ENCODE measurements around the gene CSGALNACT2.
"Not testable (repeated sequence)": the region's sequence is repeated elsewhere in the genome, so short reads cannot be mapped to it uniquely, and the experiment has no call there.

The CSGALNACT2 gene

DNA sequence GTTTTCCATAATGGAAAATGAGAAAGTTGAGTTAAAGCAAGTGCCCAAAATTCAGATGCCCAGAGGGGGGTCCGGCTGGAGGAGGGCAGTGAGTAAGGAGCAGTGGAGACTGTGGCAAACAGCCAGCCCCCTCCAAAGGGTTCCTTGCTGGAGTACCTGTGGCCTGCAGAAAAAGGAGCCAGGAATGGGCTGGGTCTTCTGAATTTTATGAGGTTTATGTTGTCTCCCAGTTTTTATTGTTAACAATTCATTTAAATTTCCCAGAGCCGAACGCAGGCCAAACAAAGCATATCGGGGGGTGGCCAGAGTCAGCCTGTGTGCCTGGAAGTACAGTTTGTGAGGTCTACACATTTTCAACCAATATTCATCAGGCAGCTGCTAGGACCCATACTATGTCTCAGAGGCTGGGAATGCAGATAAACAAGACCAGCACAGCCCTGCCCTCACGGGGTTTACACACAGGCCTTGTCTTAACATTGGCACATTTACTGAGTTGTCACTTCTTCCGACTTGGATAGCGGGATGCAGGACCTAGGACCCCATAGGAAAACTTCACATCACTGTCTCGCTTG, 12.9 kb upstream of the CSGALNACT2 start:
- no peak for DNase-seq

DNA sequence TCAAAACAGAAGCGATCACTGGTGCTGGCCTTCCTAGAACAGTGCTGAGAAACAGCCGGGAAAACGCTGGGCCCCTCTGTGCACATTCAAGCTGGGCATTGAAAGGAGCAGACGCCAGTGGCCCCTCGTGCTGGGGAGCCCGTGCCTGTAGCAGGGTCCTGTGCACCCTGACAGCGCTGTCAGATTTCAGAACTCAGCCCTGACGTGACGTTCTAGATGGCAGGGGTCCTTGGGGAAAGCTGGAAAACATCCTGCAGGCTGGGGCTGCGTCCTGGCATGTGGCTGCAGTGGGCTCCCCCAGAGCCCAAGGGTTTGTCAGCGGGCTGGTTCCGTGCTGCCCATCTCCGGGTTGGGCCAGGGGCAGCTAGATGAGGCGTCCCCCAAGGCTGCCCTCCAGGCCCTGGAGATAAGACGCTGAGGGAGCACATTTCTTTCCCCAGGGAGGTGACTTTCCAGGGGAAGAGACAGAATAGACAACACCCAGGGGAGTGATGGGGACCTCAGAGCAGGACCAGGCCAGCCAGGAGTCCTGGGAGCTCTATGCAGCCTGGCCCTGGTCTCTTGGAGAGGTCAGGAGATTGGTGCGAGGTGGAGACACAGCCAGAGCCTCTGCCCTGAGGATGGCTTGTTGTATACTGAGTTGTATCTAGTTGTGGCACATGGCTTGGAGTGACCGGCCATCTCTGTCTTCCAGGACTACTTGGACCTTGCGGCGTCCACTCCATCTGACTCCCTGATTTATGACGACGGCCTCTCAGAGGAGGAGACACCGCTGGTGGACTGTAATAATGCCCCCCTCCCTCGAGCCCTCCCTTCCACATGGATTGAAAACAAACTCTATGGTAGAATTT, 12.1 kb upstream of the CSGALNACT2 start:
- DNase-seq, result no peak

DNA sequence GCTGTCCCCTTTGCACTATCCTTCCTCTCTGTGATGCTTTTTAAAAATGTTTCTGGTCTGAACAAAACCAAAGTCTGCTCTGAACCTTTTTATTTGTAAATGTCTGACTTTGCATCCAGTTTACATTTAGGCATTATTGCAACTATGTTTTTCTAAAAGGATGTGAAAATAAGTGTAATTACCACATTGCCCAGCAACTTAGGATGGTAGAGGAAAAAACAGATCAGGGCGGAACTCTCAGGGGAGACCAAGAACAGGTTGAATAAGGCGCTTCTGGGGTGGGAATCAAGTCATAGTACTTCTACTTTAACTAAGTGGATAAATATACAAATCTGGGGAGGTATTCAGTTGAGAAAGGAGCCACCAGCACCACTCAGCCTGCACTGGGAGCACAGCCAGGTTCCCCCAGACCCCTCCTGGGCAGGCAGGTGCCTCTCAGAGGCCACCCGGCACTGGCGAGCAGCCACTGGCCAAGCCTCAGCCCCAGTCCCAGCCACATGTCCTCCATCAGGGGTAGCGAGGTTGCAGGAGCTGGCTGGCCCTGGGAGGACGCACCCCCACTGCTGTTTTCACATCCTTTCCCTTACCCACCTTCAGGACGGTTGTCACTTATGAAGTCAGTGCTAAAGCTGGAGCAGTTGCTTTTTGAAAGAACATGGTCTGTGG, 11.4 kb upstream of the CSGALNACT2 start:
- peak; percentile 38 for DNase-seq

DNA sequence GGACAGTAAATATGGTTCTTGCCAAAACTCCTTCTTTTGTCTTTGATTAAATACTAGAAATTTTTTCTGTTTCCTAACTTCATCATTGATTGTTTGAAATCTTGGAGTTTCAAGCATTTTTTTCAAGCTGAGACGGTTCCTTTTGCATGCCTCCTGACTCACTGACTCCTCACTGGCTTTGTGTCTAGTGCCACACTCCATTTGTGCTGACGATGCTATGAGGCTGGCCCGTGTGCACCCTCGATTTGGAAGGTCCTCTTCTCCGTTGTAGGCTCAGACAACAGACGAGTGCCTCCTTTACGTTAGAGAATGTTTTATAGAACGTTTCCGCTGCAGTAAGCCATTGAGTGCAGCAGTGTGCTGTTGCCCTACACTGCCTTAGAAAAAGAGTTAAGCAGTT, 10.8 kb upstream of the CSGALNACT2 start:
- DNase-seq, result no peak

DNA sequence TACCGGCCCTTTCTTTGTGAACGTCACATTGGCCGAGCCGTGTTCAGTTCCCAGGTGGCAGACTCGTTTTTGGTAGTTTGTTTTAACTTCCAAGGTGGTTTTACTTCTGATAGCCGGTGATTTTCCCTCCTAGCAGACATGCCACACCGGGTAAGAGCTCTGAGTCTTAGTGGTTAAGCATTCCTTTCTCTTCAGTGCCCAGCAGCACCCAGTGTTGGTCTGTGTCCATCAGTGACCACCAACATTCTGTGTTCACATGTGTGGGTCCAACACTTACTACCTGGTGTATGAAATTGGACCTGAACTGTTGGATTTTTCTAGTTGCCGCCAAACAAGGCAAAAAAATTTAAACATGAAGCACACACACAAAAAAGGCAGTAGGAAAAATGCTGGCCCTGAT, 9.9 kb upstream of the CSGALNACT2 start:
- DNase-seq, result no peak

DNA sequence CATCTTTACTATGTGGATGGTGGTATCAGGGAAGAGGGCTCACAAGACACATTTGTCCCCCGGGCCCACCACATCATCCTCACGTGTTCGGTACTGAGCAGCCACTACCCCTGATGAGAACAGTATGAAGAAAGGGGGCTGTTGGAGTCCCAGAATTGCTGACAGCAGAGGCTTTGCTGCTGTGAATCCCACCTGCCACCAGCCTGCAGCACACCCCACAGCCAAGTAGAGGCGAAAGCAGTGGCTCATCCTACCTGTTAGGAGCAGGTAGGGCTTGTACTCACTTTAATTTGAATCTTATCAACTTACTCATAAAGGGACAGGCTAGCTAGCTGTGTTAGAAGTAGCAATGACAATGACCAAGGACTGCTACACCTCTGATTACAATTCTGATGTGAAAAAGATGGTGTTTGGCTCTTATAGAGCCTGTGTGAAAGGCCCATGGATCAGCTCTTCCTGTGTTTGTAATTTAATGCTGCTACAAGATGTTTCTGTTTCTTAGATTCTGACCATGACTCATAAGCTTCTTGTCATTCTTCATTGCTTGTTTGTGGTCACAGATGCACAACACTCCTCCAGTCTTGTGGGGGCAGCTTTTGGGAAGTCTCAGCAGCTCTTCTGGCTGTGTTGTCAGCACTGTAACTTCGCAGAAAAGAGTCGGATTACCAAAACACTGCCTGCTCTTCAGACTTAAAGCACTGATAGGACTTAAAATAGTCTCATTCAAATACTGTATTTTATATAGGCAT, 9.1 kb upstream of the CSGALNACT2 start:
- peak; percentile 85 for DNase-seq

DNA sequence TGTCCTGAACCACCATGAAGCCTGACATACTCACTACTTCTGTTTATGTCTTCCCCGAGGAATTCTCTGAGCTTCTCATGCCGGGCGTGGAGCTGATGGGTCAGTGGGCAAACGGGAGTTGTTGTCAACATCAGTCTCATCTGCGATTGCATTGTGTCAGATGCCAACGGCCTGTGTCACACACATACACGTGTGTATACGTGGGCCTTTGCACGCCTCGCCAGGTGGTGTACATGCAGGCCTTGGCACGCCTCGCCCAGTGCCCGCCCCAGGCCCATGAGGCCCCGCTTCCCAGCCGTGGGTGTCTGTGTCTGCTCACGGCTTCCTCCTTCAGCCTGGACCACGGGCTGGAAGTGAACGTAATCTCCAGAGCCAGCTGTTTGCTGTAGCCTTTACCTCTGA, 7.5 kb upstream of the CSGALNACT2 start:
- DNase-seq, result no peak

DNA sequence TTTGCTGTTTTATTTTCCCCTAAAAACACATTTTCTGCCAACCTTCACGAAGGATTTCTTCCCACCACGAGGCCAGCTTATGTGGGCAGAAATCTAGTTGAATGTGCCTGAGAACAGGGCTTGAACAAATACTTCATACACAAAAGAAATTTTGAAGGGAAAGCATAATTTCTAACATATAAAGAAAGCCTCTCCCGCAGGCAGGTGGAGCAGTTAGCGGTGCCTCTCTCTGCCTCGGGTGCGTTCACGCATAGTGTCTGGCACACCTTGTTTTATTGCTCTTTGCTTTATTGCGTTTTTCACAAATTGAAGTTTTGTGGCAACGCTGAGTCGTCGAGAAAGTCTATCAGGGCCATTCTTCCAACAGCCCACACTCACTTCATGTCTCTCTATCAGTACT, 7.0 kb upstream of the CSGALNACT2 start:
- no peak for DNase-seq

DNA sequence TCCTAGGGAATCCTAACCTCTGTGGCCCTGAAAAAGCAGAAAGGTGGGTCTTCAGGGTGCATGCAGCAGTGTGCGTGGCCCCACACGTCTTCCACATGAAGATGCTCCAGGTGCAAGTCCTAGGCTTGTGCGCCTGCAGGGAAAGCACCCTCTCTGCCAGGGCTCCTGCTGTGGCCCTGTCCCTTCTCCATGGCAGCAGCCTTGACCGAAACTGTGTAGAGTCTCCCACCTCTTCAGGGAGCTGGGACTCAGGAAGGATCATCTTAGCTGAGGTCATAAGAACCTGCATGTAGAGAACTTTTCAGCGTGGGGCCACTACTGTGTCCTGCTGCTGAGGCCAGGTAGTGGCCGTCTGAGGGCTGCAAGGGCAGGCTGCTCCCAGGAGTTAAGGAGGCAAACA, 6.3 kb upstream of the CSGALNACT2 start:
- DNase-seq, result no peak

DNA sequence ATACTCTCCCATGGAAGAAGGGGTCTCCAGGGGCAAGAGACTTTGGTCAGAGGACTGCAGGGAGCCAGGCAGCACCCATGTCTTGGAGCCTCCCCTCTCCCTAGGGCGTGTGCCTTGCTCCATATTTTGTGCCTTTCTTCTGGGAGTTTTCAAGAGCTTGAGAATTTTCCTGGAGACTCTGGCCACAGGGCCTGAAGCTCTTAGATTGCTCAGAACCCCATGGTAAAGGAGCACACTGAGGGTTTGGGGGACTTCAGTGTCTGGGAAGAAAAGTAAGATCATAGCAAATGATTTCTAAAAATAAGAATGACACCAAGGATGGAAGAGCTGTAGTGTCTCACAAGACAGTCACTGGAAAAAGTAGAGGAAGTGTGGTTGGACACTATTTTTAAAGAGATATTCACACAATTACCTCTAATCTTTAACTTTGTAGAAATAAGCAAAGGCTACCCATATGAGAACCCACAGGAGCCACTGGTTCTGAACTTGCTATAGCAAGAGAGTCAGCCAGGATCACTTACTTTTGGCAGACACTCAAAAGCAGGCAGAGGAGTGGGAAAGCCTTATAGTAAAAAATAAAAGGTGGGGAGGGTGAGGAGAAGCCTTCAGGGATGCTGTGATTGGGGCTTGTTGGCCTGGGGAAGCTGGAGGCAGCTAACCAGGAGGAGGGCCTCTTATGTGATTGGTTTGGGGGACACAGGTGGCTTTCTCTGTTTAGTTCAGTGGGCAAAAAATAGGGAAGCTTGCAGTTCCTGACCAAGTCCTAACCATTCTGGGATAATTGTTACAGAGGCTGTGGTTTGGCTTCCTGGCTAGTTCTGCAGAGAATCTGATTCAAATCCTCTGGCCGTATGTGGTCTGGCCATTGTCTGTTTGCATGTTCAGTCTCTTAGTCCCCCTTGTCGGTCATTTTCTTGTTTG, 5.1 kb upstream of the CSGALNACT2 start:
- DNase-seq, result no peak

DNA sequence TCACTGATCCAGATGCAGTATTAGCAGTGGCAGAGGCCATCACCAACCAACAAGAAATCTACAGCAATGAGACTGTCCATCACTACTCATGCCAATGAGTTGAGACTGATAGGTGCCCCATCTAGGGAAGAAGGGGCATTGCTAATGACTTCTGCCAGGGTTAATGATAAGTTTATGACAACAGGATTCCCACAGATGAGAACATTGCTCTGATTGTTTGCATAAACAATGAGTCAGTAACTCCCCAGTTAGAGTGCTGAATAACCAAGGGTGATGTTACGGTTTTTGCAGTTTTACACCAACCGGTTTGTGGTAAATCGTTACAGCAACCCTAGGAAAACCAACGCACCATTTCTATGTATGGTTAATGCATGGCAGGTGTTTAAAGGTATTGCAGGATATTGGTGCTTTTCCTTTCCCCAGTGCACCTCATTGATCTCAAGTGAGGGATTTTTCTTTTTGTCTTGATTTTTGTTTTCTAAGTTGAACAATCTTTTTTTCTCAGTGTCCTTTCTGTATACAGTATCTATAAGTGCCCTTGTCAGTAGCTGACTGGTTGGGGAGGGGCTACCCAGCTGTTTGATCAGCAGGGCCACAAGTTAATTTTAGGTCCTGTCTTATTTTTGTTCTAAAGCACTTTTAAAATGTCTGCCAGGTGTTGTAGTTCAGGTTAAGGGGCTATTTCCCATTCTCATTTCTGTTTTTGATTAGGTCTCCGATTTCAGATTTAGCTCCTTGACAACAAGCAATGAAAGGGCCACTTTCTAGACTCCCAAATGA, 3.9 kb upstream of the CSGALNACT2 start:
- peak; percentile 22 for DNase-seq

DNA sequence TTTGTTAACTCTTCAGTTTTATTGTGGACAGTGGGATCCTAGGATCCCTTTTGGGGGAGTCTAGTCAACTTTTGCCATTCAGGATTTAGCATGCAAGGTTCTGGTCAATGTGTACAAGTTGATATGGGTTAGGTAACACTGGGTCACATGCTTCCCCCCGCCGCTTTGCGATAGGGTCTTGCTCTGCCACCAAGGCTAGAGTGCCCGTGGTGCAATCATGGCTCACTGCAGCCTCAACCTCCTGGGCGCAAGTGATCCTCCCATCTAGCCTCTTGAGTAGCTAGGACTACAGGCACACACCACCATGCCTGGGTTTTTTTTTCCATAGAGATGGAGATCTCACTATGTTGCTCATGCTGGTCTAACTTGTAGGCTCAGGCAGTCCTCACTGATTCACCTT, 3.2 kb upstream of the CSGALNACT2 start:
- DNase-seq, result no peak

DNA sequence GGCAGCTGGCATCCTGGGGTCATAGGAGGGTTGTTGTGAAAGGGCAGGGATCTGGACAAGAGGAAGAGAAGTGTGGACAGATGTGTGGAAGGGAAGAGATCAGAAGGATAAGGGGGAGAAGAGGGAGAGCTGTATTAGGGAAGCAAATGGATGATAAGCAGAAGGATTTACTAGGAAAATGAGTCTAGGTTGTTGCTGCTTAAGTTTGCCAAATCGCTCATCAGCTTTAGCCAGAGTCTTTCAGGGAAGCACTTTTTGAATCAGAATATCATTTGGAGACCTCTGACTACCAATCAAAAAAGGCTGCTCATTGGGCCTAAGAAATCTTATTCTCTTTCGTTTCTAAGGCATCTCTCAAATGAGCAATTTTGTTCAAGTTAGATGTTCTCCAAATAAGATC, 2.6 kb upstream of the CSGALNACT2 start:
- no peak for DNase-seq

DNA sequence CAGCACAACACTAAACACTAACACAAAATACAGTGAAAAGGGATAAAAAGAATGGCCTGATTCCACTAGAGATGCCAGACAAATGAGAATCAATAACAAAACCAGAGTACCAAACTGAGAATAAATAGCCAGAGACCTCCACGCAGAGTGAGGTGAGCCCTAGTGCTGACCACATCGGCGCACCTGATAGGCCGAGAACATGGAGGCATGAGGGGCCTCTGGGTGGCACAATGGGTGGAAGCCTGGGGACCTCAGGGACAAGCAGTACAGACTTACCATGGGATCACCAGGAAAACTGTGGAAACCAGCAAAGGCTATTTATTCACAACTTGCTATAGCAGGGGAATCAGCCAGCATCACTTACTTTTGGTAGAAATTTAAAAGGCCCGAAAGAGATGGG, 1.8 kb upstream of the CSGALNACT2 start:
- no peak for DNase-seq

DNA sequence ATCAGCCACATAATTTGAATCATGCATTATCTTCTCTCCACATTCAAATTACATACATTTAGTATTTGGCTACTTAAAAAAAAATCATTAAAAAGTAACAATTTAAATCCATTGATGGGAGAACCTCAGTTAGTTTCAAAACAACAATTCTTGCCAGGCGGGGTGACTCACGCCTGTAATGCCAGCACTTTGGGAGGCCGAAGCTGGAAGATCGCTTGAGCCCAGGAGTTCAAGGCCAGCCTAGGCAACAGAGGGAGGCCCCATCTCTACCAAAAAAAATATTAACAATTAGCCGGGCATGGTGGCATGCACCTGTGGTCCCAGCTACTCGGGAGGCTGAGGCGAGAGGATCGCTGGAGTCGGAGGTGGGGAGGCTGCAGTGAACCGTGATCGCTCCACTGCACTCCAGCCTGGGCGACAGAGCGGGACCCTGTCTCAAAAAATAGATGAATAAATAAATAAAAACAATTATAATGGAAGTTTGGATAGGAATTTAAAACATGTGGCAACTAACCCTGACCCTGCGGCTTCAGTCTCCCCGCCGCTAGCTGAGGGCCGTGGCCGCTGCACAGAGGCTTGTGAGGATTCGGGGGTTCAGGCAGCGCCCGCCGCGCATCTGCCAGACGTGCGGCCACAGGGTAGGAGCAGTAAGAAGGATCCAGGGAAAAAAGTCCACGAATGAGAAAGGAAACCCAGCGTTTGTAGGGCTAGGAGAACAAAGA, 1.1 kb upstream of the CSGALNACT2 start:
- DNase-seq, result no peak

DNA sequence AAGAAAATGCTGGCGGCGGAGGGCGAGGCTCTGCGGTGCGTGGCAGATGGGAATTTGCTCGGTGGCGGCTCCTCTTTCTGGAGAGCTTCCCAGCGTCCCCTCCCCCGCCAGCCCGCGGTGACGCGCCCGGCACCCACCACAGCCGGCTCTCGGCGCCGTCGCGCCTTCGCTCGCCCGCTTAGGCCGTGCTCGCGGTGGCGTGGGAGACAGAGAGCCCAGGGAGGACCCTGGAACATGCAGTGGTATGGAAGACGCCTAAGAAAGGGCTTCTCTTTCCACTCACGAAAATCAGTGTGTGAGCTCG, 576 bp upstream of the CSGALNACT2 start:
- peak; percentile 28 for DNase-seq

DNA sequence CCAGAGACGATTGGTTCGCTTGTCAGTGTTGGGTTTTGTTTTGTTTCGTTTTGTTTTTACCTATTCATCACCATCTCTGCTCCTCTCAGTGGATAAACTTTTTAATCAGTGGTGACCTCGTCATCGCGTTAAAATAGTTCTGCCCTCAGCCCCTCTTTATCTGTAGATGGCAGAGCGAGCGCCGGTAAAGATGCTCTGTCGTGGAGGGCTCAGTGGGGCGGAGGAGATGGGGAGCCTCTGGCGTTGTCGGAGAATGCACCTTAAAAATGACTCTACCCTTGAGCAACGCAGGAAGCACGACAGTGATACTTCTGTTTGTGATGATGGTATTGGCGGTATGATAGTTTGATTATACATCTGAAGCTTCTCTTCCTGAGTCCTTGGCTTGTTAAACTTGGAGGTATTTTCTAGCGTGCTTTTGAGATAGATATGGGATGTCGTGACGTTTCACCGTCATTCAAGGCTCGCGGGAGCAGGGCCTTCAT, 554 bp downstream of the CSGALNACT2 start:
- peak; percentile 74 for DNase-seq

DNA sequence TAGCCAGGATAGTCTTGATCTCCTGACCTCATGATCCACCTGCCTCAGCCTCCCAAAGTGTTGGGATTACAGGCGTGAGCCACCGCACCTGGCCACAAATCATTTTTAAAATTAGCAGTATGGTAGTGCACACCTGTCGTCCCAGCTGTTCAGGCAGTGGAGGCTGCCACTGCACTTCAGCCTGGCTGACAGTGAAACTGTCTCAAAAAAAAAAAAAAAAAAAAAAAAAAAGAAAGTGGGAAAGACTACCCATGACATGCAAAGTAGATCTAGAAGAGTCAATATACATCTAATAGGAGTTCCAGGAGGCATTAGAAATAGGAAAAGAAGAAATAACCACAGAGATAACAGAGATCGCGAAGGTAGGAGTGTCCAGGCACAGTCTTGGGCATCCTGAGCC, 3.2 kb downstream of the CSGALNACT2 start:
- DNase-seq, result no peak

DNA sequence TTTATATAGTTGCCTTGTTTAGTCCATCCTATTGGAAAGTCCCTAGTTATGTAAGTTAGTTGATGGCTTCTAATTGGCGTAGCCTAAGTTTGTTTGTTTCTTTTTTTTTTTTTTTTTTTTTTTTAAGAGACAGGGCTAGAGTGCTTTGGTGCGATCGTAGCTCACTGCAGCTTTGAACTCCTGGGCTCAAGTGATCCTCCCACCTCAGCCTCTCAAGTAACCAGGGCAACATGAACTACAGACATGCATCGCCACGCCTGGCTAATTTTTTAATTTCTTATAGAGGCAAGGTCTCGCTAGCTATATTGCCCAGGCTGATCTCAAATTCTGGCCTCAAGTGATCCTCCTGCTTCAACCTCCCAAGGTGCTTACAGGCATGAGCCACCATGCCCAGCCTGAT, 7.1 kb downstream of the CSGALNACT2 start:
- DNase-seq, result no peak

DNA sequence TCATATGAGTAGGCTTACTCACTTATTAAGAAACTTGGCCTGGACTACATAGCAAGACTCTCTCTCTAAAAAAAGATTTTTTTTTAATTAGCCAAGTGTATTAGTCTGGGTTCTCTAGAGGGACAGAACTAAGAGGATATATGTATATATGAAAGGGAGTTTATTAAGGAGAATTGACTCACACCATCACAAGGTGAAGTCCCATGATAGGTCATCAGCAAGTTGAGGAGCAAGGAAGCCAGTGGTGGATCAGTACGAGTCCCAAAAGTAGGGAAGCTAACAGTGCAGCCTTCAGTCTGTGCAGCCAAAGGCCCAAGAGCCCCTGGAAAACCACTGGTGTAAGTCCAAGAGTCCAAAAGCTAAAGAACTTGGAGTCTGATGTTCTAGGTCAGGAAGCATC, 7.7 kb downstream of the CSGALNACT2 start:
- not testable (repeated sequence) for DNase-seq

DNA sequence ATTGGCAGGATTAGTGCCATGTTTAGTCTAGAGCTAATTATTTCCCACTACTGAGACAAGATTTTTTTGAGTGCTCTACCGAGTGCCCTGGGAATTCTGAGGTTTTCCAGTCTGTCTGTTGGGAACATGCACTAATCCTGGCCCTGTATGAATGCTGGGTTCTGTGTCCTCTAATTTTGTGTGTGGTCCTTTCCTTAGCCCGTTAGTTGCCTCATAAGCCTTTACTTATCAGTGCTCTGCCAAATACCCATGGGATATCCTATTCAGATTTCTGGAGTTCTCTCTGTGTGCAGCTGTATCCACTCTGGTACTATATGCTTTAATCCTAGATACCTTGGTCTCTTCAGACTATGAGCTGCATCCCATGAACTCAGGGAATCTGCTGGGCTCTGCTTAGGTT, 13.1 kb downstream of the CSGALNACT2 start:
- DNase-seq, result no peak

Data from activated CD4-positive, alpha-beta T cell treated with anti-CD3 and anti-CD28 coated beads, Interleukin-2, amount 50 U/mL, for 16 hours (primary cell).